Neuronal stem cell (in vitro differentiated cells): ENCODE data around the gene TCAIM.

Source experiments
- DNase-seq: peaks from one replicate; pipeline ENCODE4 v3.0.0-alpha.2; 2013; ENCODE audit warnings: low spot score
- H2AFZ ChIP-seq: one replicate; pipeline ENCODE4 v1.6.1; 2013; ENCODE audit warnings: mild to moderate bottlenecking, low read length, inconsistent platforms
- H2AK5ac ChIP-seq: 2 replicates; pipeline ENCODE4 v1.6.1; 2013; ENCODE audit warnings: low read depth, mild to moderate bottlenecking, inconsistent platforms, low read length, moderate library complexity, mixed read lengths
- H2BK120ac ChIP-seq: 2 replicates; pipeline ENCODE4 v1.6.1; 2013; ENCODE audit warnings: low read depth, mild to moderate bottlenecking, inconsistent platforms, low read length, moderate library complexity, mixed read lengths
- H2BK12ac ChIP-seq: one replicate; pipeline ENCODE4 v1.6.1; 2013; ENCODE audit warnings: low read length, inconsistent platforms
- H2BK15ac ChIP-seq: 2 replicates; pipeline ENCODE4 v1.6.1; 2013; ENCODE audit warnings: mild to moderate bottlenecking, low read length, inconsistent platforms, mixed read lengths
- H2BK5ac ChIP-seq: one replicate; pipeline ENCODE4 v1.6.1; 2013; ENCODE audit warnings: inconsistent platforms, mild to moderate bottlenecking, low read length, moderate library complexity
- H3K14ac ChIP-seq: one replicate; pipeline ENCODE4 v1.6.1; 2013; ENCODE audit warnings: low read length, inconsistent platforms
- H3K18ac ChIP-seq: 2 replicates; pipeline ENCODE4 v1.6.1; 2013; ENCODE audit warnings: low read length, inconsistent platforms
- H3K23ac ChIP-seq: 2 replicates; pipeline ENCODE4 v1.6.1; 2013; ENCODE audit warnings: low read depth, mild to moderate bottlenecking, mixed read lengths, low read length, inconsistent platforms; ENCODE audit not compliant: poor library complexity
- H3K27ac ChIP-seq: replicated peaks from 3 replicates; pipeline ENCODE4 v1.5.1; 2013; ENCODE audit warnings: low read length, inconsistent platforms
- H3K27me3 ChIP-seq, 3 experiments: 2 replicates each; pipeline ENCODE4 v1.6.1; 2013; ENCODE audit warnings: low read length in 3 of 3, mild to moderate bottlenecking in 2 of 3, inconsistent platforms in 1 of 3, low read depth in 1 of 3, mixed read lengths in 1 of 3, moderate library complexity in 1 of 3; ENCODE audit not compliant: control insufficient read depth in 3 of 3, insufficient read depth in 3 of 3
- H3K36me3 ChIP-seq, 2 donors: replicated peaks in 1 of 2; 2 replicates each; pipeline ENCODE4 v1.6.1; 2013; ENCODE audit warnings: low read length in 2 of 2; ENCODE audit not compliant: control insufficient read depth in 2 of 2, insufficient read depth in 2 of 2
- H3K4ac ChIP-seq: 2 replicates; pipeline ENCODE4 v1.6.1; 2013; ENCODE audit warnings: inconsistent platforms, mild to moderate bottlenecking, low read length, moderate library complexity
- H3K4me1 ChIP-seq, 2 donors: 1 replicate in 1 of 2; 2 replicates in 1 of 2; pipeline ENCODE4 v1.6.1; 2013; ENCODE audit warnings: low read length in 2 of 2, low read depth in 1 of 2; ENCODE audit not compliant: control insufficient read depth in 2 of 2, insufficient read depth in 1 of 2
- H3K4me2 ChIP-seq: one replicate; pipeline ENCODE4 v1.6.1; 2013; ENCODE audit warnings: mild to moderate bottlenecking, low read length, inconsistent platforms; ENCODE audit not compliant: insufficient read depth, poor library complexity, severe bottlenecking
- H3K4me3 ChIP-seq, 2 donors: 2 replicates each; pipeline ENCODE4 v1.5.1; 2013; ENCODE audit warnings: low read length in 2 of 2, mild to moderate bottlenecking in 2 of 2, inconsistent platforms in 1 of 2, moderate library complexity in 1 of 2
- H3K79me1 ChIP-seq: one replicate; pipeline ENCODE4 v1.6.1; 2013; ENCODE audit warnings: low read depth, mild to moderate bottlenecking, inconsistent platforms, low read length, moderate library complexity
- H3K9ac ChIP-seq: one replicate; pipeline ENCODE4 v1.6.1; 2013; ENCODE audit warnings: mild to moderate bottlenecking, low read depth, low read length, inconsistent platforms; ENCODE audit not compliant: poor library complexity
- H3K9me3 ChIP-seq, 2 donors: replicated peaks in 1 of 2; 2 replicates each; pipeline versions ENCODE3 to v1.6.1; 2013; ENCODE audit warnings: low read length in 2 of 2, mild to moderate bottlenecking in 2 of 2, inconsistent platforms in 1 of 2, low read depth in 1 of 2, mixed read lengths in 1 of 2, moderate library complexity in 1 of 2; ENCODE audit not compliant: control insufficient read depth in 2 of 2, insufficient read depth in 1 of 2
- H4K8ac ChIP-seq: one replicate; pipeline ENCODE4 v1.6.1; 2013; ENCODE audit warnings: low read depth, mild to moderate bottlenecking, inconsistent platforms, low read length, moderate library complexity
- H4K91ac ChIP-seq: one replicate; pipeline ENCODE4 v1.6.1; 2013; ENCODE audit warnings: low read length, low read depth, mild to moderate bottlenecking, inconsistent platforms; ENCODE audit not compliant: poor library complexity
- WGBS, 2 donors: extraction: QIAGEN DNeasy Blood & Tissue Kit; methylation state at CpG; one replicate each; pipeline ENCODE4 v1.1.7; 2013; ENCODE audit warnings: missing lambda C conversion rate in 2 of 2, mixed read lengths in 1 of 2; ENCODE audit not compliant: insufficient read length in 2 of 2, insufficient replicate concordance in 1 of 2; ENCODE audit errors: extremely low coverage in 2 of 2; 5-methylcytosine and 5-hydroxymethylcytosine counted together

TCAIM gene

DNA sequence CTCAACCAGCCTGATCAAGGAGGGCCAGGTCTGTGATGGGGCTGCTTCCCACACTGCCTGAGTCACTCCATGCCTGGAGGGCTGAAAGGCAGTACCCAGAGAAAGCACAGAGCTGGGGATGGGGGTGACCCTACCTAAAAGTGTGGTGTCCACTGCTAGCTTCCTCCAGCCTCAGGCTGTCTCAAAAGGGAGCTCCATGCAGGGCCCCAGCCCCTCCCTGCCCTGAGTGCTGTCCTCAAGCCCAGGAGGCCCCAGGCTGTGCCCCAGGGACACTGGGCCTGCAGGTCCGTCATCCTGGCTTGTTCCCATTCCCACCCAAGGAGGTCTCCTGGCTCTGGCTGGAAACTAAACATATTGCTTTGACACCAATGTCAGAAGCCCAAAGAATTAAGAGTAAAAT is 82.1 kb downstream of the TCAIM start:
- Histone ChIP-seq H3K4me3 (no peak overlapping the region), H2AFZ (no peak overlapping the region), H3K27me3 (peaks cover 0 to 3% (median 0%) of the 10 kb centered on the region in 3 experiments), H2AK5ac (peak overlapping the region; percentile 6), H3K4me2 (no peak overlapping the region), H3K27ac (no peak overlapping the region), H4K8ac (no peak overlapping the region), H2BK5ac (no peak overlapping the region), H3K4ac (no peak overlapping the region), H3K36me3 (no peaks in the 10 kb centered on the region), H3K23ac (peak overlapping the region; percentile 66), H2BK15ac (no peak overlapping the region), H3K9ac (no peak overlapping the region), H2BK12ac (peak overlapping the region; percentile 86), H3K18ac (peak overlapping the region; percentile 65), H4K91ac (no peak overlapping the region), H3K4me1 (peaks cover 0 to 4% of the 10 kb centered on the region in 2 donors), H3K14ac (no peak overlapping the region), H3K79me1 (no peaks in the 10 kb centered on the region), H3K9me3 (no peaks in the 10 kb centered on the region), H2BK120ac (no peak overlapping the region)
- WGBS, 2 donors: no CpG with 5 or more reads among the region's 1 CpG
- DNase-seq: no peak

DNA sequence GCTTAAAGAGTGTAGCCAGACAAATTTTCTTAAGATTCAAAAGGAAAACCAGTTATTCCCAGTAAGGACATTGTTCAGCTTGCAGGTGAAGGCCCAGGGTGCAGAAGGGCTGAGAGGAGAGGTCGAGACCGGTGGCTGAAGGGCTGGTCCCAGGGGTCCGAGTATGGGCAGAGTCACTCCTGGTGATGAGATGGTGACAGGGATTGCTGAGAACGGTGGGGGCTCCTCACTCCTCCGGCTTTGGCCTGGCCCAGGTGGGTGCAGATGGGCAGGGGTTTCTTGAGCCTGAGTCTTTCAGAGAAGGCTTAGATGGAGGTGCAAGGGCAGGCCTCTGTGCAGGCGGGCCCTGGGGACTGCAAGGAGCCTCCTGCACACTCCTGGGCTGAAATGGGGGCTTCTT is 82.7 kb downstream of the TCAIM start:
- DNase-seq: no peak
- no peak overlapping the region for H3K4ac ChIP-seq

DNA sequence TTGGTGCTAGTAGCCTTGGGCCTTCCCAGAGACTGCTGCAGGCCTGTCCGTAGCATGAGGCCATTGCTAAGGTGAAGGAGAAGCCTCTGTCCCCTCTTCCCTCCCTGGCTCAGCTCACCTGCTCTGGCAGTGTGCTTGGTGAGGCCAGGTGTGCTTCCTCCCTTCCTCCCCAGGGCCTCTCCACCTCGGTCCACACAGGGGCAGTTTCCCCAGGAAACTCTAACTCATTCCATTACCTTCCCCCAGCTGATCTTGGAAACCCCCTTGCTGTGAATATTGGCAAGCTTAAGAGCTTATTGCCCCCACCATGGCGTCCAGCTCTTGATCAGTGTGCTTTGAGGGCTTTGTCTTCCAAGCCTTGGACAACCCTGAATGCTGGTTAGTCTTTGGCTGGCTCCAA is 86.2 kb downstream of the TCAIM start:
- no peak overlapping the region for H3K9ac ChIP-seq
- H3K79me1 ChIP-seq: no peaks in the 10 kb centered on the region
- H3K9me3 ChIP-seq: no peaks in the 10 kb centered on the region
- no peak overlapping the region for H3K27ac ChIP-seq
- WGBS, 2 donors: no CpG with 5 or more reads among the region's 3 CpGs
- no peak overlapping the region for H3K4me2 ChIP-seq
- peak overlapping the region; percentile 32 for H3K14ac ChIP-seq
- peak overlapping the region in 1 of 2 donors; percentile 8 for H3K4me3 ChIP-seq
- no peak overlapping the region for H3K18ac ChIP-seq
- H3K36me3 ChIP-seq: no peaks in the 10 kb centered on the region
- no peak overlapping the region for H2BK120ac ChIP-seq
- H2BK12ac ChIP-seq: no peak overlapping the region
- H2AK5ac ChIP-seq: peak overlapping the region; percentile 16
- no peak overlapping the region for H3K23ac ChIP-seq
- DNase-seq: no peak
- H4K91ac ChIP-seq: no peak overlapping the region
- peak overlapping the region; percentile 0 for H2BK5ac ChIP-seq
- H3K4me1 ChIP-seq: no peaks in the 10 kb centered on the region
- H2BK15ac ChIP-seq: no peak overlapping the region
- peak overlapping the region; percentile 37 for H2AFZ ChIP-seq
- H4K8ac ChIP-seq: no peak overlapping the region
- no peak overlapping the region for H3K4ac ChIP-seq
- peaks cover 0 to 3% (median 0%) of the 10 kb centered on the region in 3 experiments for H3K27me3 ChIP-seq

More for the DNA sequence above, 82.7 kb downstream of the TCAIM start:
- peaks cover 0 to 3% (median 0%) of the 10 kb centered on the region in 3 experiments for H3K27me3 ChIP-seq
- no peak overlapping the region for H3K4me2 ChIP-seq
- no peak overlapping the region for H3K9ac ChIP-seq
- H2BK12ac ChIP-seq: no peak overlapping the region
- peaks cover 0 to 4% of the 10 kb centered on the region in 2 donors for H3K4me1 ChIP-seq
- H2AFZ ChIP-seq: no peak overlapping the region
- H3K14ac ChIP-seq: no peak overlapping the region
- H2BK5ac ChIP-seq: no peak overlapping the region
- no peak overlapping the region for H3K27ac ChIP-seq
- no peak overlapping the region for H4K91ac ChIP-seq
- H4K8ac ChIP-seq: no peak overlapping the region
- no peaks in the 10 kb centered on the region for H3K9me3 ChIP-seq
- H3K4me3 ChIP-seq: no peak overlapping the region
- no peaks in the 10 kb centered on the region for H3K79me1 ChIP-seq
- H2AK5ac ChIP-seq: no peak overlapping the region
- no peak overlapping the region for H2BK15ac ChIP-seq
- no peak overlapping the region for H3K23ac ChIP-seq
- WGBS, 2 donors: no CpG with 5 or more reads among the region's 6 CpGs
- no peak overlapping the region for H2BK120ac ChIP-seq
- H3K18ac ChIP-seq: no peak overlapping the region
- H3K36me3 ChIP-seq: no peaks in the 10 kb centered on the region

DNA sequence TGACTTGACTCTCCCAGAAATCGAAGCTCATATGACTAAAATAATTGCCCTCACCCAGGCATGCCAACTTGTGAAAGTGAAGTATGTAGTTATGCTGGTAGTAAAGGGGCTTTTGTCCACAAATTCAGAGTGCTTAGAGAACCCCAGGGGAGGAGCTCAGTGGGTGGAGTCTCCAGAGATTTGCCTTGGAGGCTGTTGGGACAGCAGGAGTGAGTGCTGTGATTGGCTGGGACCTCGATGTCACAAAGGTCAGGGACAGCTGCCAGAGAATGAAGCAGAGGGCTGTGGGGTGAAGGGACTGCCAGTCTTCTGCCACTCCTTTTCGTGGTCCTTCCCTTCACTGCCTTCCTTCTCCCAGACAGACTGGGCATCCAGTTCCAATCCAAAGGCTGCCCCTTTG is 89.1 kb downstream of the TCAIM start:
- no peak overlapping the region for H3K4me2 ChIP-seq
- no peak overlapping the region for H2BK5ac ChIP-seq
- H2BK12ac ChIP-seq: no peak overlapping the region
- no peaks in the 10 kb centered on the region for H3K9me3 ChIP-seq
- DNase-seq: no peak
- H3K27ac ChIP-seq: no peak overlapping the region
- no peak overlapping the region for H2BK120ac ChIP-seq
- H2BK15ac ChIP-seq: no peak overlapping the region
- no peak overlapping the region for H2AK5ac ChIP-seq
- H3K27me3 ChIP-seq: no peaks in the 10 kb centered on the region
- H3K14ac ChIP-seq: no peak overlapping the region
- no CpG with 5 or more reads among the region's 3 CpGs for WGBS, 2 donors
- no peak overlapping the region for H3K18ac ChIP-seq
- H2AFZ ChIP-seq: peak overlapping the region; percentile 43
- H3K79me1 ChIP-seq: no peaks in the 10 kb centered on the region
- no peaks in the 10 kb centered on the region for H3K36me3 ChIP-seq
- no peak overlapping the region for H4K8ac ChIP-seq
- H3K4me1 ChIP-seq: no peaks in the 10 kb centered on the region
- H3K23ac ChIP-seq: no peak overlapping the region
- no peak overlapping the region for H3K4me3 ChIP-seq
- H3K4ac ChIP-seq: no peak overlapping the region
- no peak overlapping the region for H4K91ac ChIP-seq
- peak overlapping the region; percentile 9 for H3K9ac ChIP-seq
